HG02759 (cell line): Measurements from ENCODE around the gene HPRT1.
"Not testable (repeated sequence)": the region's sequence is repeated elsewhere in the genome, so short reads cannot be mapped to it uniquely, and the experiment has no call there.

Experiments
- ATAC-seq: cut with Tn5 transposase; IDR thresholded peaks from one replicate; pipeline ENCODE4 v1.9.1; 2021; ENCODE audit warnings: mild to moderate bottlenecking, moderate library complexity; ENCODE audit not compliant: unreplicated experiment

Gene HPRT1

GRCh38 chrX:134460005-134460861 is at the start of gene HPRT1:
Gene HPRT1 (plus strand): TSS chrX:134460165. CDS start chrX:134460312, 147 bp downstream.
- peak; percentile 94 for ATAC-seq

- ATAC-seq, result no peak
Measured at GRCh38 chrX:134416087-134416486, 43.9 kb upstream of the HPRT1 start.

GRCh38 chrX:134418317-134419113 is 41.5 kb upstream of the HPRT1 start:
- ATAC-seq, result no peak

GRCh38 chrX:134419784-134420183 is 40.2 kb upstream of the HPRT1 start:
- no peak for ATAC-seq

GRCh38 chrX:134423606-134424005 is 36.4 kb upstream of the HPRT1 start:
- no peak for ATAC-seq

GRCh38 chrX:134426281-134426680 is 33.7 kb upstream of the HPRT1 start:
- ATAC-seq, result no peak

GRCh38 chrX:134431894-134432293 is 28.1 kb upstream of the HPRT1 start:
- ATAC-seq, result no peak

GRCh38 chrX:134435894-134436293 is 24.1 kb upstream of the HPRT1 start:
- ATAC-seq, result no peak

GRCh38 chrX:134443020-134443419 is 16.9 kb upstream of the HPRT1 start:
- ATAC-seq, result peak; percentile 78

GRCh38 chrX:134443461-134443860 is 16.5 kb upstream of the HPRT1 start:
- no peak for ATAC-seq

- no peak for ATAC-seq
Measured at GRCh38 chrX:134444681-134445080, 15.3 kb upstream of the HPRT1 start.

GRCh38 chrX:134452596-134452995 is 7.4 kb upstream of the HPRT1 start:
- ATAC-seq, result no peak

GRCh38 chrX:134453631-134454030 is 6.3 kb upstream of the HPRT1 start:
- ATAC-seq, result no peak

- ATAC-seq, result no peak
Measured at GRCh38 chrX:134454506-134454905, 5.5 kb upstream of the HPRT1 start.

- no peak for ATAC-seq
Measured at GRCh38 chrX:134457708-134458107, 2.3 kb upstream of the HPRT1 start.

- ATAC-seq, result peak; percentile 14
Measured at GRCh38 chrX:134459683-134460004, 321 bp upstream of the HPRT1 start.

- no peak for ATAC-seq
Measured at GRCh38 chrX:134460862-134461220, 876 bp downstream of the HPRT1 start.

- no peak for ATAC-seq
Measured at GRCh38 chrX:134461437-134461836, 1.5 kb downstream of the HPRT1 start.

GRCh38 chrX:134462927-134463326 is 3.0 kb downstream of the HPRT1 start:
- ATAC-seq, result no peak

GRCh38 chrX:134464453-134464852 is 4.5 kb downstream of the HPRT1 start:
- ATAC-seq, result not testable (repeated sequence)

- ATAC-seq, result no peak
Measured at GRCh38 chrX:134469486-134469885, 9.5 kb downstream of the HPRT1 start.

- ATAC-seq, result no peak
Measured at GRCh38 chrX:134470013-134470412, 10.0 kb downstream of the HPRT1 start.
